Muscle of leg (tissue), 11 donors: ENCODE data around the gene MSI2. TPM values are rescaled to one million over a fixed set of nuclear protein-coding genes. Genes with fewer than 3 reads are reported as not detected.

Experiments
- DNase-seq: peaks from one replicate; pipeline ENCODE4 v3.0.0; 2013
- H3K27ac ChIP-seq: one replicate; pipeline ENCODE4 v1.5.1; 2013; ENCODE audit warnings: mild to moderate bottlenecking, low read length, control low read depth
- H3K27me3 ChIP-seq: one replicate; pipeline ENCODE4 v1.6.1; 2013; ENCODE audit warnings: low read length; ENCODE audit not compliant: control insufficient read depth, insufficient read depth
- H3K36me3 ChIP-seq: one replicate; pipeline ENCODE4 v1.6.1; 2013; ENCODE audit warnings: low read length; ENCODE audit not compliant: control insufficient read depth, insufficient read depth
- H3K4me1 ChIP-seq: one replicate; pipeline ENCODE4 v1.6.1; 2013; ENCODE audit warnings: low read length; ENCODE audit not compliant: control insufficient read depth, insufficient read depth
- H3K4me3 ChIP-seq: one replicate; pipeline ENCODE4 v1.5.1; 2013; ENCODE audit warnings: low read length, control low read depth
- H3K9me3 ChIP-seq: replicated peaks from 2 replicates; pipeline ENCODE4 v1.6.1; 2013; ENCODE audit warnings: low read depth, low read length; ENCODE audit not compliant: control insufficient read depth
- WGBS: methylation state at CpG from one replicate; pipeline ENCODE4 v1.1.5; 2013; ENCODE audit warnings: missing lambda C conversion rate; ENCODE audit not compliant: insufficient coverage; 5-methylcytosine and 5-hydroxymethylcytosine counted together
- polyA plus RNA-seq, 8 donors: library from polyadenylated mRNA; unstranded; fragments of 120-200 nt; gene quantifications; one replicate each; pipeline versions ENCODE4 v1.2.1 to v1.2.3, GENCODE V29; 2013; ENCODE audit warnings: inconsistent platforms in 1 of 8, low replicate concordance in 1 of 8; ENCODE audit not compliant: insufficient read length in 8 of 8, insufficient read depth in 1 of 8
- total RNA-seq: library from RNA; stranded (reverse); fragments of 120-200 nt; gene quantifications from one replicate; pipeline ENCODE4 v1.2.4, GENCODE V29; 2013

Gene MSI2
- total and polyA plus RNA-seq, 9 donors: 21.5 to 32.0 (median 27.4) TPM

GRCh38 chr17:57676543-57676942 is 420.2 kb downstream of the MSI2 start:
- 91% methylated on average over 3 of the region's 7 CpGs for WGBS
- H3K27ac ChIP-seq: no peak overlapping the region
- peaks cover 3% of the 10 kb centered on the region for H3K4me1 ChIP-seq
- no peaks in the 10 kb centered on the region for H3K27me3 ChIP-seq
- H3K4me3 ChIP-seq: no peak overlapping the region
- DNase-seq: no peak
- no peaks in the 10 kb centered on the region for H3K9me3 ChIP-seq
- peaks cover 4% of the 10 kb centered on the region for H3K36me3 ChIP-seq

- Histone ChIP-seq H3K27me3 (no peaks in the 10 kb centered on the region), H3K27ac (no peak overlapping the region), H3K9me3 (no peaks in the 10 kb centered on the region), H3K4me3 (no peak overlapping the region), H3K4me1 (no peaks in the 10 kb centered on the region), H3K36me3 (peaks cover 4% of the 10 kb centered on the region)
- WGBS: 64% methylated on average over 3 of the region's 5 CpGs
- no peak for DNase-seq
Measured at GRCh38 chr17:57677301-57677700, 421.0 kb downstream of the MSI2 start.

GRCh38 chr17:57677858-57678257 is 421.5 kb downstream of the MSI2 start:
- no peak for DNase-seq
- Histone ChIP-seq H3K36me3 (peaks cover 4% of the 10 kb centered on the region), H3K27me3 (no peaks in the 10 kb centered on the region), H3K9me3 (no peaks in the 10 kb centered on the region), H3K27ac (no peak overlapping the region), H3K4me3 (no peak overlapping the region), H3K4me1 (no peaks in the 10 kb centered on the region)
- 84% methylated on average over 6 of the region's 6 CpGs for WGBS

GRCh38 chr17:57678393-57678792 is 422.1 kb downstream of the MSI2 start:
- no peaks in the 10 kb centered on the region for H3K4me1 ChIP-seq
- no peak for DNase-seq
- H3K4me3 ChIP-seq: no peak overlapping the region
- peaks cover 4% of the 10 kb centered on the region for H3K36me3 ChIP-seq
- no peak overlapping the region for H3K27ac ChIP-seq
- H3K9me3 ChIP-seq: no peaks in the 10 kb centered on the region
- H3K27me3 ChIP-seq: no peaks in the 10 kb centered on the region

GRCh38 chr17:57679356-57679755 is 423.0 kb downstream of the MSI2 start:
- no peaks in the 10 kb centered on the region for H3K27me3 ChIP-seq
- H3K4me1 ChIP-seq: no peaks in the 10 kb centered on the region
- H3K36me3 ChIP-seq: peaks cover 4% of the 10 kb centered on the region
- H3K9me3 ChIP-seq: no peaks in the 10 kb centered on the region
- H3K4me3 ChIP-seq: no peak overlapping the region
- WGBS: 83% methylated on average over 3 of the region's 7 CpGs
- H3K27ac ChIP-seq: no peak overlapping the region
- no peak for DNase-seq

- Histone ChIP-seq H3K27me3 (no peaks in the 10 kb centered on the region), H3K27ac (no peak overlapping the region), H3K4me3 (no peak overlapping the region), H3K9me3 (no peaks in the 10 kb centered on the region), H3K4me1 (no peaks in the 10 kb centered on the region), H3K36me3 (peaks cover 4% of the 10 kb centered on the region)
- 91% methylated on average over 9 of the region's 10 CpGs for WGBS
- DNase-seq: no peak
Measured at GRCh38 chr17:57679906-57680695, 423.8 kb downstream of the MSI2 start.

- Histone ChIP-seq H3K9me3 (no peaks in the 10 kb centered on the region), H3K27me3 (no peaks in the 10 kb centered on the region), H3K4me3 (no peak overlapping the region), H3K36me3 (no peaks in the 10 kb centered on the region), H3K27ac (no peak overlapping the region), H3K4me1 (no peaks in the 10 kb centered on the region)
- no peak for DNase-seq
- WGBS: 83% methylated on average over 12 of the region's 16 CpGs
Measured at GRCh38 chr17:57682701-57683100, 426.4 kb downstream of the MSI2 start.

- Histone ChIP-seq H3K4me3 (no peak overlapping the region), H3K27ac (no peak overlapping the region), H3K4me1 (no peaks in the 10 kb centered on the region), H3K9me3 (no peaks in the 10 kb centered on the region), H3K27me3 (no peaks in the 10 kb centered on the region), H3K36me3 (no peaks in the 10 kb centered on the region)
- no peak for DNase-seq
- 80% methylated on average over 4 of the region's 13 CpGs for WGBS
Measured at GRCh38 chr17:57684711-57685498, 428.6 kb downstream of the MSI2 start.

- Histone ChIP-seq H3K27ac (no peak overlapping the region), H3K4me3 (no peak overlapping the region), H3K27me3 (no peaks in the 10 kb centered on the region), H3K9me3 (no peaks in the 10 kb centered on the region), H3K4me1 (no peaks in the 10 kb centered on the region), H3K36me3 (no peaks in the 10 kb centered on the region)
- WGBS: 82% methylated on average over 5 of the region's 7 CpGs
- DNase-seq: no peak
Measured at GRCh38 chr17:57685499-57686132, 429.3 kb downstream of the MSI2 start.

GRCh38 chr17:57687642-57688041 is 431.3 kb downstream of the MSI2 start:
- Histone ChIP-seq H3K4me1 (no peaks in the 10 kb centered on the region), H3K27me3 (no peaks in the 10 kb centered on the region)

More at GRCh38 chr17:57687642-57688041, 431.3 kb downstream of the MSI2 start:
- DNase-seq: no peak
- no peaks in the 10 kb centered on the region for H3K36me3 ChIP-seq
- H3K27ac ChIP-seq: no peak overlapping the region
- no peaks in the 10 kb centered on the region for H3K9me3 ChIP-seq
- H3K4me3 ChIP-seq: no peak overlapping the region
